HepG2 (cell line): ENCODE results near the gene GFOD1. TPM values are rescaled to one million over a fixed set of nuclear protein-coding genes. Genes with fewer than 3 reads are reported as not detected.
A peak's percentile ranks its signal among the peaks of the same experiment; 100 is the strongest.

Source experiments
- ARNTL ChIP-seq: sonication (generic); formaldehyde crosslinking; IDR thresholded peaks from 2 replicates; pipeline ENCODE4 v1.4.0; 2020; ENCODE audit warnings: mild to moderate bottlenecking, missing genetic modification reagents
- BCL6 ChIP-seq: IDR thresholded peaks from 2 replicates; pipeline ENCODE4 v1.6.1; 2016; ENCODE audit warnings: missing genetic modification reagents, missing compliant biosample characterization
- CENPT ChIP-seq: sonication (generic); formaldehyde crosslinking; IDR thresholded peaks from 2 replicates; pipeline ENCODE4 v1.8.0; 2022; ENCODE audit warnings: low read depth, mild to moderate bottlenecking, moderate library complexity, missing genetic modification reagents
- FOXA3 ChIP-seq: IDR thresholded peaks from 2 replicates; pipeline ENCODE4 v1.6.1; 2016; ENCODE audit warnings: missing genetic modification reagents, missing compliant biosample characterization
- MYC ChIP-seq: sonication (generic); formaldehyde crosslinking; IDR thresholded peaks from 2 replicates; pipeline ENCODE4 v1.9.0; 2021; ENCODE audit warnings: missing genetic modification reagents, borderline replicate concordance
- ZBTB25 ChIP-seq: IDR thresholded peaks from 2 replicates; pipeline ENCODE4 v1.6.1; 2018; ENCODE audit warnings: missing genetic modification reagents
- ZNF232 ChIP-seq: sonication (generic); formaldehyde crosslinking; IDR thresholded peaks from 2 replicates; pipeline ENCODE4 v1.4.0; 2020; ENCODE audit warnings: missing genetic modification reagents, borderline replicate concordance
- polyA plus RNA-seq, 8 experiments: library from polyadenylated mRNA; depleted of rRNA in 3 of 8; stranded (reverse) in 7 of 8; unstranded in 1 of 8; fragments of >200 nt; fragmentation: Illumina TruSeq in 4 of 8; extraction: Trizol in 4 of 8; gene quantifications; 2 replicates each; pipeline versions ENCODE4 v1.2.1 to v1.2.3, GENCODE V29; 2011 to 2016; ENCODE audit warnings: low read depth in 4 of 8, missing spikeins in 1 of 8, mixed read lengths in 1 of 8; ENCODE audit not compliant: insufficient read depth in 1 of 8
- total RNA-seq, 5 experiments: library from RNA; depleted of rRNA; stranded (reverse); fragments of >200 nt; fragmentation: Illumina TruSeq; extraction: Trizol; gene quantifications; 2 replicates each; pipeline ENCODE4 v1.2.3, GENCODE V29; 2016; ENCODE audit warnings: low read depth in 1 of 5
- TF ChIP-seq, protein P1 (sequence below): sonication (generic); formaldehyde crosslinking; IDR thresholded peaks from 2 replicates; pipeline ENCODE4 v1.4.0; 2020; ENCODE audit warnings: missing genetic modification reagents, borderline replicate concordance
- TF ChIP-seq, protein P2 (sequence below): sonication (generic); formaldehyde crosslinking; IDR thresholded peaks from 2 replicates; pipeline ENCODE4 v1.4.0; 2020; ENCODE audit warnings: missing genetic modification reagents
- TF ChIP-seq, protein P3 (sequence below), 2 experiments: IDR thresholded peaks; 2 replicates each; pipeline ENCODE4 v1.6.1; 2011 to 2012; ENCODE audit warnings: low read length in 2 of 2, borderline replicate concordance in 1 of 2, low read depth in 1 of 2, mild to moderate bottlenecking in 1 of 2, moderate library complexity in 1 of 2
- TF ChIP-seq, protein P4 (sequence below): sonication (generic); formaldehyde crosslinking; IDR thresholded peaks from 2 replicates; pipeline ENCODE4 v1.5.0; 2020; ENCODE audit warnings: mild to moderate bottlenecking, missing genetic modification reagents, borderline replicate concordance

The GFOD1 gene
- total and polyA plus RNA-seq, 2 of the 13 experiments (the other 11 are each of a cell fraction or from before 2014, with no cell fraction given), result 1.9 to 6.4 TPM

DNA sequence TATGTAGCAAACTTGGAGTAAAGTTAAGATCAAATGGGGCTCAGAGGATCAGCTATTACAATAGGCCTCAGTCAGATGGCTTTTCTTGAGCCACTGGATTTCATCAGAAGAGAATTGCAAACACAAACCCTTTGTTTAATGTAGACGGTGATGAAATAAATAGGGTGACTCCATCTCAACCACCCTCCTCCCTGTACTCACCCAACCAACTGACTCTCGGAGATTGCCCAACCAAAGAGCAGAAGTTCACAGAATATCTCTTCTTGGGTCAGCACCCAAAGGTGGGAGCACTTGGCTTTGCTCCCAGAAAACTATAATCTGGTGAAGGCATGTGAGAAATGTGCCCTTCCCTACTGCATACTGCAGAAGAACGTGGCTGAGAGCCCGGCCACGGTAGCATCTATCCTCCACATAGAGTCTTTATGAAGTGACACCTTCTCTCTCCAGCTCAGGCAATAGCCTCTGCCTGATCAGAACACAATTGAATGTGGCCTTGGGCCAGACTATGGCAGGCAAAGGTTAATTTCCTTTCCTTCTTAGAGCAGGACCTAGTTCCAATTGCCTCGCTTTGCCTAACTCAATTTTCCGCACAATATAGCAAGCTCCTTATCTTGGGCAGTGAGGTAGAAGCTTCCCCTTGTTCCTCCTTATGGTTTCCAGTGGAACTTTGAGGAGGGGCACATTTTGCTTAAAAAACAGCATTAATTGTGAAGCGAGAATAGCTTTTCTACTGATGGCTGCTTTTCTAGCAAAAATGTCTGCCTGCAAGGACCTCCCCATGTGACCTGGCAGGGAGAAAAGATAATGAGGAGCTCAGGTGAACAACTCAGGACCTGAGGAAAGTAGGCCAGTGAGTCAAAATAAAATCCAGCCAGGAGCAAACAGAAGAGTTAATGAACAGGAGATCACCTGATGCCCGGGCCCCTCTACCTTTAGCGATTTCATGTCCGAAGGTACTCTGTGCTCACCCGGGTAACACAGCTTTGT, 79.4 kb downstream of the GFOD1 start (continued):
- TF ChIP-seq, protein P1, sequence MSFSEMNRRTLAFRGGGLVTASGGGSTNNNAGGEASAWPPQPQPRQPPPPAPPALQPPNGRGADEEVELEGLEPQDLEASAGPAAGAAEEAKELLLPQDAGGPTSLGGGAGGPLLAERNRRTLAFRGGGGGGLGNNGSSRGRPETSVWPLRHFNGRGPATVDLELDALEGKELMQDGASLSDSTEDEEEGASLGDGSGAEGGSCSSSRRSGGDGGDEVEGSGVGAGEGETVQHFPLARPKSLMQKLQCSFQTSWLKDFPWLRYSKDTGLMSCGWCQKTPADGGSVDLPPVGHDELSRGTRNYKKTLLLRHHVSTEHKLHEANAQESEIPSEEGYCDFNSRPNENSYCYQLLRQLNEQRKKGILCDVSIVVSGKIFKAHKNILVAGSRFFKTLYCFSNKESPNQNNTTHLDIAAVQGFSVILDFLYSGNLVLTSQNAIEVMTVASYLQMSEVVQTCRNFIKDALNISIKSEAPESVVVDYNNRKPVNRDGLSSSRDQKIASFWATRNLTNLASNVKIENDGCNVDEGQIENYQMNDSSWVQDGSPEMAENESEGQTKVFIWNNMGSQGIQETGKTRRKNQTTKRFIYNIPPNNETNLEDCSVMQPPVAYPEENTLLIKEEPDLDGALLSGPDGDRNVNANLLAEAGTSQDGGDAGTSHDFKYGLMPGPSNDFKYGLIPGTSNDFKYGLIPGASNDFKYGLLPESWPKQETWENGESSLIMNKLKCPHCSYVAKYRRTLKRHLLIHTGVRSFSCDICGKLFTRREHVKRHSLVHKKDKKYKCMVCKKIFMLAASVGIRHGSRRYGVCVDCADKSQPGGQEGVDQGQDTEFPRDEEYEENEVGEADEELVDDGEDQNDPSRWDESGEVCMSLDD (CRISPR knock-in tag), result peak; percentile 85; the same call in 1 of the 2 replicates
- peak; percentile 77; the same call in 1 of the 2 replicates for TF ChIP-seq ZNF232 (CRISPR knock-in tag)
- peak; percentile 83 for TF ChIP-seq BCL6 (CRISPR knock-in tag)
- TF ChIP-seq, protein P2, sequence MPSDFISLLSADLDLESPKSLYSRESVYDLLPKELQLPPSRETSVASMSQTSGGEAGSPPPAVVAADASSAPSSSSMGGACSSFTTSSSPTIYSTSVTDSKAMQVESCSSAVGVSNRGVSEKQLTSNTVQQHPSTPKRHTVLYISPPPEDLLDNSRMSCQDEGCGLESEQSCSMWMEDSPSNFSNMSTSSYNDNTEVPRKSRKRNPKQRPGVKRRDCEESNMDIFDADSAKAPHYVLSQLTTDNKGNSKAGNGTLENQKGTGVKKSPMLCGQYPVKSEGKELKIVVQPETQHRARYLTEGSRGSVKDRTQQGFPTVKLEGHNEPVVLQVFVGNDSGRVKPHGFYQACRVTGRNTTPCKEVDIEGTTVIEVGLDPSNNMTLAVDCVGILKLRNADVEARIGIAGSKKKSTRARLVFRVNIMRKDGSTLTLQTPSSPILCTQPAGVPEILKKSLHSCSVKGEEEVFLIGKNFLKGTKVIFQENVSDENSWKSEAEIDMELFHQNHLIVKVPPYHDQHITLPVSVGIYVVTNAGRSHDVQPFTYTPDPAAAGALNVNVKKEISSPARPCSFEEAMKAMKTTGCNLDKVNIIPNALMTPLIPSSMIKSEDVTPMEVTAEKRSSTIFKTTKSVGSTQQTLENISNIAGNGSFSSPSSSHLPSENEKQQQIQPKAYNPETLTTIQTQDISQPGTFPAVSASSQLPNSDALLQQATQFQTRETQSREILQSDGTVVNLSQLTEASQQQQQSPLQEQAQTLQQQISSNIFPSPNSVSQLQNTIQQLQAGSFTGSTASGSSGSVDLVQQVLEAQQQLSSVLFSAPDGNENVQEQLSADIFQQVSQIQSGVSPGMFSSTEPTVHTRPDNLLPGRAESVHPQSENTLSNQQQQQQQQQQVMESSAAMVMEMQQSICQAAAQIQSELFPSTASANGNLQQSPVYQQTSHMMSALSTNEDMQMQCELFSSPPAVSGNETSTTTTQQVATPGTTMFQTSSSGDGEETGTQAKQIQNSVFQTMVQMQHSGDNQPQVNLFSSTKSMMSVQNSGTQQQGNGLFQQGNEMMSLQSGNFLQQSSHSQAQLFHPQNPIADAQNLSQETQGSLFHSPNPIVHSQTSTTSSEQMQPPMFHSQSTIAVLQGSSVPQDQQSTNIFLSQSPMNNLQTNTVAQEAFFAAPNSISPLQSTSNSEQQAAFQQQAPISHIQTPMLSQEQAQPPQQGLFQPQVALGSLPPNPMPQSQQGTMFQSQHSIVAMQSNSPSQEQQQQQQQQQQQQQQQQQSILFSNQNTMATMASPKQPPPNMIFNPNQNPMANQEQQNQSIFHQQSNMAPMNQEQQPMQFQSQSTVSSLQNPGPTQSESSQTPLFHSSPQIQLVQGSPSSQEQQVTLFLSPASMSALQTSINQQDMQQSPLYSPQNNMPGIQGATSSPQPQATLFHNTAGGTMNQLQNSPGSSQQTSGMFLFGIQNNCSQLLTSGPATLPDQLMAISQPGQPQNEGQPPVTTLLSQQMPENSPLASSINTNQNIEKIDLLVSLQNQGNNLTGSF, result no peak
- TF ChIP-seq MYC, result peak; percentile 59; the same call in 1 of the 2 replicates
- TF ChIP-seq ZBTB25, result peak; percentile 27; the same call in 1 of the 2 replicates
- TF ChIP-seq, protein P3, sequence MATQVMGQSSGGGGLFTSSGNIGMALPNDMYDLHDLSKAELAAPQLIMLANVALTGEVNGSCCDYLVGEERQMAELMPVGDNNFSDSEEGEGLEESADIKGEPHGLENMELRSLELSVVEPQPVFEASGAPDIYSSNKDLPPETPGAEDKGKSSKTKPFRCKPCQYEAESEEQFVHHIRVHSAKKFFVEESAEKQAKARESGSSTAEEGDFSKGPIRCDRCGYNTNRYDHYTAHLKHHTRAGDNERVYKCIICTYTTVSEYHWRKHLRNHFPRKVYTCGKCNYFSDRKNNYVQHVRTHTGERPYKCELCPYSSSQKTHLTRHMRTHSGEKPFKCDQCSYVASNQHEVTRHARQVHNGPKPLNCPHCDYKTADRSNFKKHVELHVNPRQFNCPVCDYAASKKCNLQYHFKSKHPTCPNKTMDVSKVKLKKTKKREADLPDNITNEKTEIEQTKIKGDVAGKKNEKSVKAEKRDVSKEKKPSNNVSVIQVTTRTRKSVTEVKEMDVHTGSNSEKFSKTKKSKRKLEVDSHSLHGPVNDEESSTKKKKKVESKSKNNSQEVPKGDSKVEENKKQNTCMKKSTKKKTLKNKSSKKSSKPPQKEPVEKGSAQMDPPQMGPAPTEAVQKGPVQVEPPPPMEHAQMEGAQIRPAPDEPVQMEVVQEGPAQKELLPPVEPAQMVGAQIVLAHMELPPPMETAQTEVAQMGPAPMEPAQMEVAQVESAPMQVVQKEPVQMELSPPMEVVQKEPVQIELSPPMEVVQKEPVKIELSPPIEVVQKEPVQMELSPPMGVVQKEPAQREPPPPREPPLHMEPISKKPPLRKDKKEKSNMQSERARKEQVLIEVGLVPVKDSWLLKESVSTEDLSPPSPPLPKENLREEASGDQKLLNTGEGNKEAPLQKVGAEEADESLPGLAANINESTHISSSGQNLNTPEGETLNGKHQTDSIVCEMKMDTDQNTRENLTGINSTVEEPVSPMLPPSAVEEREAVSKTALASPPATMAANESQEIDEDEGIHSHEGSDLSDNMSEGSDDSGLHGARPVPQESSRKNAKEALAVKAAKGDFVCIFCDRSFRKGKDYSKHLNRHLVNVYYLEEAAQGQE (IDR thresholded peaks at IDR 0.05; ENCODE audit: borderline replicate concordance in 1 of 2, low read depth in 1 of 2, low read length in 2 of 2), result peak in 1 of 2 experiments; percentile 62; a peak in 1 of 4 replicates
- peak; percentile 85 for TF ChIP-seq FOXA3 (CRISPR knock-in tag)
- no peak for TF ChIP-seq ARNTL (CRISPR knock-in tag)
- TF ChIP-seq CENPT (CRISPR knock-in tag), result no peak
- TF ChIP-seq, protein P4, sequence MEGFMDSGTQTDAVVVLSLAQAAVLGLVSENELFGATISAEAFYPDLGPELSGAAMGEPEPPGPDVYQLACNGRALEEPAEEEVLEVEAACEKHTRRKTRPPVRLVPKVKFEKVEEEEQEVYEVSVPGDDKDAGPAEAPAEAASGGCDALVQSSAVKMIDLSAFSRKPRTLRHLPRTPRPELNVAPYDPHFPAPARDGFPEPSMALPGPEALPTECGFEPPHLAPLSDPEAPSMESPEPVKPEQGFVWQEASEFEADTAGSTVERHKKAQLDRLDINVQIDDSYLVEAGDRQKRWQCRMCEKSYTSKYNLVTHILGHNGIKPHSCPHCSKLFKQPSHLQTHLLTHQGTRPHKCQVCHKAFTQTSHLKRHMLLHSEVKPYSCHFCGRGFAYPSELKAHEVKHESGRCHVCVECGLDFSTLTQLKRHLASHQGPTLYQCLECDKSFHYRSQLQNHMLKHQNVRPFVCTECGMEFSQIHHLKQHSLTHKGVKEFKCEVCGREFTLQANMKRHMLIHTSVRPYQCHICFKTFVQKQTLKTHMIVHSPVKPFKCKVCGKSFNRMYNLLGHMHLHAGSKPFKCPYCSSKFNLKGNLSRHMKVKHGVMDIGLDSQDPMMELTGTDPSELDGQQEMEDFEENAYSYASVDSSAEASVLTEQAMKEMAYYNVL (CRISPR knock-in tag), result peak; percentile 96; the same call in 1 of the 2 replicates
